NCI-H187 treated with DMSO at 0.1 percent for 48 hours (cell line): ENCODE results near the gene F13B.
"Not testable (repeated sequence)": the region's sequence is repeated elsewhere in the genome, so short reads cannot be mapped to it uniquely, and the experiment has no call there.

Experiments used
- DNase-seq: peaks from one replicate; lab custom pipeline; 2025; lab: John Stamatoyannopoulos, UW

Gene F13B

GRCh38 chr1:197066719-197067456 is at the start of gene F13B:
TSS of gene F13B (minus strand) at chr1:197067260. CDS start at chr1:197067223, 37 bp downstream.
- DNase-seq, result no peak

- no peak for DNase-seq
These were observed 49.1 kb upstream of the F13B start for GRCh38 chr1:197116156-197116555.

GRCh38 chr1:197106869-197107268 is 39.8 kb upstream of the F13B start:
- no peak for DNase-seq

- no peak for DNase-seq
These were observed 36.2 kb upstream of the F13B start for GRCh38 chr1:197103300-197103699.

- no peak for DNase-seq
These were observed 34.9 kb upstream of the F13B start for GRCh38 chr1:197101978-197102377.

GRCh38 chr1:197100677-197101076 is 33.6 kb upstream of the F13B start:
- DNase-seq, result no peak

GRCh38 chr1:197099444-197099843 is 32.4 kb upstream of the F13B start:
- no peak for DNase-seq

GRCh38 chr1:197096971-197097370 is 29.9 kb upstream of the F13B start:
- not testable (repeated sequence) for DNase-seq

GRCh38 chr1:197096137-197096536 is 29.1 kb upstream of the F13B start:
- DNase-seq, result no peak

GRCh38 chr1:197093226-197093885 is 26.3 kb upstream of the F13B start:
- DNase-seq, result no peak

- DNase-seq, result no peak
These were observed 25.5 kb upstream of the F13B start for GRCh38 chr1:197092491-197093023.

GRCh38 chr1:197083474-197083873 is 16.4 kb upstream of the F13B start:
- no peak for DNase-seq

- no peak for DNase-seq
These were observed 14.2 kb upstream of the F13B start for GRCh38 chr1:197081117-197081753.

GRCh38 chr1:197080323-197080722 is 13.3 kb upstream of the F13B start:
- DNase-seq, result no peak

GRCh38 chr1:197076585-197076984 is 9.5 kb upstream of the F13B start:
- no peak for DNase-seq

GRCh38 chr1:197073978-197074377 is 6.9 kb upstream of the F13B start:
- no peak for DNase-seq

- DNase-seq, result no peak
These were observed 378 bp upstream of the F13B start for GRCh38 chr1:197067457-197067818.

GRCh38 chr1:197066277-197066676 is 783 bp downstream of the F13B start:
- no peak for DNase-seq

GRCh38 chr1:197065559-197065958 is 1.5 kb downstream of the F13B start:
- DNase-seq, result no peak

GRCh38 chr1:197063212-197063611 is 3.8 kb downstream of the F13B start:
- DNase-seq, result no peak

- no peak for DNase-seq
These were observed 4.4 kb downstream of the F13B start for GRCh38 chr1:197062692-197063091.

GRCh38 chr1:197049100-197049499 is 18.0 kb downstream of the F13B start:
- no peak for DNase-seq
